ENCODE measurements around the gene SLC4A7.
A peak's percentile ranks its signal among the peaks of the same experiment; 100 is the strongest.

SLC4A7 gene

GRCh38 chr3:27353221-27353620, 131.0 kb downstream of the SLC4A7 start:
- Histone ChIP-seq H3K4me1 (ENCODE audit: control insufficient read depth in 5 of 5, insufficient read depth in 5 of 5, low read length in 5 of 5) (peaks cover 0 to 37% (median 17%) of the 10 kb centered on the region in 5 donors), H3K4me3 (ENCODE audit: low read depth in 1 of 5, low read length in 5 of 5) (no peak overlapping the region), H3K27me3 (ENCODE audit: control insufficient read depth in 5 of 5, insufficient read depth in 4 of 5, low read length in 5 of 5) (no peaks in the 10 kb centered on the region), H3K9ac (ENCODE audit: low read length in 5 of 5) (no peak overlapping the region), H3K36me3 (ENCODE audit: control insufficient read depth in 5 of 5, insufficient read depth in 5 of 5, low read length in 5 of 5) (no peaks in the 10 kb centered on the region), H3K27ac (ENCODE audit: low read depth, low read length) (peak overlapping the region; percentile 39), H3K9me3 (ENCODE audit: control insufficient read depth in 5 of 5, low read length in 5 of 5) (no peaks in the 10 kb centered on the region)

GRCh38 chr3:27352047-27352446, 132.1 kb downstream of the SLC4A7 start:
- no peaks in the 10 kb centered on the region for H3K27me3 ChIP-seq (ENCODE audit: control insufficient read depth in 5 of 5, insufficient read depth in 4 of 5, low read length in 5 of 5)
- H3K27ac ChIP-seq (ENCODE audit: low read depth, low read length), result peak overlapping the region; percentile 39
- H3K4me3 ChIP-seq (ENCODE audit: low read depth in 1 of 5, low read length in 5 of 5), result no peak overlapping the region
- H3K9ac ChIP-seq (ENCODE audit: low read length in 5 of 5), result no peak overlapping the region
- no peaks in the 10 kb centered on the region for H3K36me3 ChIP-seq (ENCODE audit: control insufficient read depth in 5 of 5, insufficient read depth in 5 of 5, low read length in 5 of 5)
- peaks cover 0 to 37% (median 17%) of the 10 kb centered on the region in 5 donors for H3K4me1 ChIP-seq (ENCODE audit: control insufficient read depth in 5 of 5, insufficient read depth in 5 of 5, low read length in 5 of 5)
- H3K9me3 ChIP-seq (ENCODE audit: control insufficient read depth in 5 of 5, low read length in 5 of 5), result no peaks in the 10 kb centered on the region

- no peak overlapping the region for H3K9ac ChIP-seq (ENCODE audit: low read length in 5 of 5)
- no peak overlapping the region for H3K4me3 ChIP-seq (ENCODE audit: low read depth in 1 of 5, low read length in 5 of 5)
- H3K36me3 ChIP-seq (ENCODE audit: control insufficient read depth in 5 of 5, insufficient read depth in 5 of 5, low read length in 5 of 5), result no peaks in the 10 kb centered on the region
- no peaks in the 10 kb centered on the region for H3K9me3 ChIP-seq (ENCODE audit: control insufficient read depth in 5 of 5, low read length in 5 of 5)
- peaks cover 0 to 33% (median 16%) of the 10 kb centered on the region in 5 donors for H3K4me1 ChIP-seq (ENCODE audit: control insufficient read depth in 5 of 5, insufficient read depth in 5 of 5, low read length in 5 of 5)
- H3K27me3 ChIP-seq (ENCODE audit: control insufficient read depth in 5 of 5, insufficient read depth in 4 of 5, low read length in 5 of 5), result no peaks in the 10 kb centered on the region
- no peak overlapping the region for H3K27ac ChIP-seq (ENCODE audit: low read depth, low read length)
Observed at GRCh38 chr3:27349832-27350231, 134.4 kb downstream of the SLC4A7 start.

GRCh38 chr3:27345959-27346865, 138.0 kb downstream of the SLC4A7 start:
- Histone ChIP-seq H3K36me3 (ENCODE audit: control insufficient read depth in 5 of 5, insufficient read depth in 5 of 5, low read length in 5 of 5) (no peaks in the 10 kb centered on the region), H3K9me3 (ENCODE audit: control insufficient read depth in 5 of 5, low read length in 5 of 5) (no peaks in the 10 kb centered on the region), H3K27ac (ENCODE audit: low read depth, low read length) (no peak overlapping the region), H3K9ac (ENCODE audit: low read length in 5 of 5) (no peak overlapping the region), H3K4me1 (ENCODE audit: control insufficient read depth in 5 of 5, insufficient read depth in 5 of 5, low read length in 5 of 5) (peaks cover 0 to 4% (median 0%) of the 10 kb centered on the region in 5 donors), H3K4me3 (ENCODE audit: low read depth in 1 of 5, low read length in 5 of 5) (no peak overlapping the region), H3K27me3 (ENCODE audit: control insufficient read depth in 5 of 5, insufficient read depth in 4 of 5, low read length in 5 of 5) (no peaks in the 10 kb centered on the region)

- H3K36me3 ChIP-seq (ENCODE audit: control insufficient read depth in 5 of 5, insufficient read depth in 5 of 5, low read length in 5 of 5), result no peaks in the 10 kb centered on the region
- no peak overlapping the region for H3K4me3 ChIP-seq (ENCODE audit: low read depth in 1 of 5, low read length in 5 of 5)
- H3K27ac ChIP-seq (ENCODE audit: low read depth, low read length), result no peak overlapping the region
Observed at GRCh38 chr3:27345493-27345892, 138.7 kb downstream of the SLC4A7 start.

GRCh38 chr3:27345045-27345444, 139.1 kb downstream of the SLC4A7 start:
- Histone ChIP-seq H3K4me3 (ENCODE audit: low read depth in 1 of 5, low read length in 5 of 5) (no peak overlapping the region), H3K4me1 (ENCODE audit: control insufficient read depth in 5 of 5, insufficient read depth in 5 of 5, low read length in 5 of 5) (no peaks in the 10 kb centered on the region), H3K36me3 (ENCODE audit: control insufficient read depth in 5 of 5, insufficient read depth in 5 of 5, low read length in 5 of 5) (no peaks in the 10 kb centered on the region), H3K9me3 (ENCODE audit: control insufficient read depth in 5 of 5, low read length in 5 of 5) (no peaks in the 10 kb centered on the region), H3K27me3 (ENCODE audit: control insufficient read depth in 5 of 5, insufficient read depth in 4 of 5, low read length in 5 of 5) (no peaks in the 10 kb centered on the region), H3K9ac (ENCODE audit: low read length in 5 of 5) (no peak overlapping the region), H3K27ac (ENCODE audit: low read depth, low read length) (no peak overlapping the region)

More at GRCh38 chr3:27345493-27345892, 138.7 kb downstream of the SLC4A7 start:
- Histone ChIP-seq H3K4me1 (ENCODE audit: control insufficient read depth in 5 of 5, insufficient read depth in 5 of 5, low read length in 5 of 5) (peaks cover 0 to under 1% (median 0%) of the 10 kb centered on the region in 5 donors), H3K9me3 (ENCODE audit: control insufficient read depth in 5 of 5, low read length in 5 of 5) (no peaks in the 10 kb centered on the region), H3K9ac (ENCODE audit: low read length in 5 of 5) (no peak overlapping the region), H3K27me3 (ENCODE audit: control insufficient read depth in 5 of 5, insufficient read depth in 4 of 5, low read length in 5 of 5) (no peaks in the 10 kb centered on the region)

GRCh38 chr3:27344192-27344591, 140.0 kb downstream of the SLC4A7 start:
- H3K36me3 ChIP-seq (ENCODE audit: control insufficient read depth in 5 of 5, insufficient read depth in 5 of 5, low read length in 5 of 5), result no peaks in the 10 kb centered on the region
- no peaks in the 10 kb centered on the region for H3K4me1 ChIP-seq (ENCODE audit: control insufficient read depth in 5 of 5, insufficient read depth in 5 of 5, low read length in 5 of 5)
- no peak overlapping the region for H3K9ac ChIP-seq (ENCODE audit: low read length in 5 of 5)
- no peak overlapping the region for H3K27ac ChIP-seq (ENCODE audit: low read depth, low read length)
- no peak overlapping the region for H3K4me3 ChIP-seq (ENCODE audit: low read depth in 1 of 5, low read length in 5 of 5)
- peaks cover 0 to 2% (median 0%) of the 10 kb centered on the region in 5 donors for H3K9me3 ChIP-seq (ENCODE audit: control insufficient read depth in 5 of 5, low read length in 5 of 5)
- no peaks in the 10 kb centered on the region for H3K27me3 ChIP-seq (ENCODE audit: control insufficient read depth in 5 of 5, insufficient read depth in 4 of 5, low read length in 5 of 5)

- Histone ChIP-seq H3K9ac (ENCODE audit: low read length in 5 of 5) (no peak overlapping the region), H3K36me3 (ENCODE audit: control insufficient read depth in 5 of 5, insufficient read depth in 5 of 5, low read length in 5 of 5) (no peaks in the 10 kb centered on the region), H3K27ac (ENCODE audit: low read depth, low read length) (no peak overlapping the region), H3K9me3 (ENCODE audit: control insufficient read depth in 5 of 5, low read length in 5 of 5) (peaks cover 0 to 2% (median 0%) of the 10 kb centered on the region in 5 donors), H3K27me3 (ENCODE audit: control insufficient read depth in 5 of 5, insufficient read depth in 4 of 5, low read length in 5 of 5) (no peaks in the 10 kb centered on the region), H3K4me3 (ENCODE audit: low read depth in 1 of 5, low read length in 5 of 5) (no peak overlapping the region), H3K4me1 (ENCODE audit: control insufficient read depth in 5 of 5, insufficient read depth in 5 of 5, low read length in 5 of 5) (no peaks in the 10 kb centered on the region)
Observed at GRCh38 chr3:27342267-27342666, 141.9 kb downstream of the SLC4A7 start.

- no peak overlapping the region for H3K9ac ChIP-seq (ENCODE audit: low read length in 5 of 5)
- H3K9me3 ChIP-seq (ENCODE audit: control insufficient read depth in 5 of 5, low read length in 5 of 5), result peaks cover 0 to 2% (median 0%) of the 10 kb centered on the region in 5 donors
- no peaks in the 10 kb centered on the region for H3K36me3 ChIP-seq (ENCODE audit: control insufficient read depth in 5 of 5, insufficient read depth in 5 of 5, low read length in 5 of 5)
- no peaks in the 10 kb centered on the region for H3K4me1 ChIP-seq (ENCODE audit: control insufficient read depth in 5 of 5, insufficient read depth in 5 of 5, low read length in 5 of 5)
- H3K4me3 ChIP-seq (ENCODE audit: low read depth in 1 of 5, low read length in 5 of 5), result no peak overlapping the region
- H3K27ac ChIP-seq (ENCODE audit: low read depth, low read length), result no peak overlapping the region
- H3K27me3 ChIP-seq (ENCODE audit: control insufficient read depth in 5 of 5, insufficient read depth in 4 of 5, low read length in 5 of 5), result no peaks in the 10 kb centered on the region
Observed at GRCh38 chr3:27340534-27340933, 143.7 kb downstream of the SLC4A7 start.

GRCh38 chr3:27335571-27335970, 148.6 kb downstream of the SLC4A7 start:
- H3K36me3 ChIP-seq (ENCODE audit: control insufficient read depth in 5 of 5, insufficient read depth in 5 of 5, low read length in 5 of 5), result no peaks in the 10 kb centered on the region
- H3K27ac ChIP-seq (ENCODE audit: low read depth, low read length), result no peak overlapping the region
- H3K9me3 ChIP-seq (ENCODE audit: control insufficient read depth in 5 of 5, low read length in 5 of 5), result peaks cover 0 to 2% (median 0%) of the 10 kb centered on the region in 5 donors
- no peaks in the 10 kb centered on the region for H3K4me1 ChIP-seq (ENCODE audit: control insufficient read depth in 5 of 5, insufficient read depth in 5 of 5, low read length in 5 of 5)
- no peak overlapping the region for H3K4me3 ChIP-seq (ENCODE audit: low read depth in 1 of 5, low read length in 5 of 5)
- no peak overlapping the region for H3K9ac ChIP-seq (ENCODE audit: low read length in 5 of 5)
- no peaks in the 10 kb centered on the region for H3K27me3 ChIP-seq (ENCODE audit: control insufficient read depth in 5 of 5, insufficient read depth in 4 of 5, low read length in 5 of 5)
